GM21619 (cell line): ENCODE results near the gene RABGAP1.
"Not testable (repeated sequence)": the region's sequence is repeated elsewhere in the genome, so short reads cannot be mapped to it uniquely, and the experiment has no call there.

Source experiments
- ATAC-seq: cut with Tn5 transposase; IDR thresholded peaks from one replicate; pipeline ENCODE4 v1.9.1; 2021; ENCODE audit not compliant: unreplicated experiment

Gene RABGAP1

GRCh38 chr9:122940749-122941581, at the start of gene RABGAP1:
Gene RABGAP1, plus strand, starts transcription at chr9:122941020. Its CDS starts 16,040 bp downstream, at chr9:122957060.
- ATAC-seq: peak; percentile 98

DNA sequence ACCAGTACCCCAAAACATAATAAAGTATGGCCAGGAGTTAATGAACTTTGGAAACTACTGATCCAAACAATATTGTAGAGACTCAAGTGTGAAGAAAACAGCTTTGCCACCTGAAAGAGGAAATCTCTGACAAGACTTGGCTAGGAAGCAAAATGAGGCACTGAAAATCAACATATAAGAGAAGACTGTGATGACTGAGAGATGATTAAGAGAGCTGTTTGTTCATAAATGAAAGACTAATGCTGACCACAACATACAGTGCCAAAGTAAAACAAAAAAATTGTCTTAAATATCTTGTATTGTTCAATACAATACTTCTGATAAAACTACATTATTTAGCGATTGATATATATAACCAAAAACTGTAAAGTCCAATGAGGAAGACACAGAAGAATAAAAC, 42.9 kb upstream of the RABGAP1 start:
- ATAC-seq: no peak

DNA sequence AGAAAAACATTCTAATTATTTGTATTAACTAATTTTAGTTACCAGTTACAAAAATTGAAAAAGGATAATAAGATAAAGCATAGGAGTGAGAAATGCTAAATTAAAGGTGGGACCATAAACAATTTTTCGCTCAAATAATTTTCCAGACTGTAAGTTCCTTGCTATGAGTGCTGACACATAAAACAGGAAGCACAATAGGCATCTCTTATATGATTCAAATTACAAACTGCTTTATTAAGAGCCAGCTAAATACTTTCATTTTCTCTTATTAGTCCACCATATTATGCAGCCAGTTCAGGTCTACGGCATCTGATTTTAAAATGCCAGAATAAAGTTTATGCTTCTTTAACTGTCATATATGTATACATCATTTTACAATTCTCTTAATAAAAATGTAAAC, 40.0 kb upstream of the RABGAP1 start:
- ATAC-seq: no peak

- ATAC-seq: peak; percentile 20
Observed at GRCh38 chr9:122904466-122904822, 36.4 kb upstream of the RABGAP1 start.

DNA sequence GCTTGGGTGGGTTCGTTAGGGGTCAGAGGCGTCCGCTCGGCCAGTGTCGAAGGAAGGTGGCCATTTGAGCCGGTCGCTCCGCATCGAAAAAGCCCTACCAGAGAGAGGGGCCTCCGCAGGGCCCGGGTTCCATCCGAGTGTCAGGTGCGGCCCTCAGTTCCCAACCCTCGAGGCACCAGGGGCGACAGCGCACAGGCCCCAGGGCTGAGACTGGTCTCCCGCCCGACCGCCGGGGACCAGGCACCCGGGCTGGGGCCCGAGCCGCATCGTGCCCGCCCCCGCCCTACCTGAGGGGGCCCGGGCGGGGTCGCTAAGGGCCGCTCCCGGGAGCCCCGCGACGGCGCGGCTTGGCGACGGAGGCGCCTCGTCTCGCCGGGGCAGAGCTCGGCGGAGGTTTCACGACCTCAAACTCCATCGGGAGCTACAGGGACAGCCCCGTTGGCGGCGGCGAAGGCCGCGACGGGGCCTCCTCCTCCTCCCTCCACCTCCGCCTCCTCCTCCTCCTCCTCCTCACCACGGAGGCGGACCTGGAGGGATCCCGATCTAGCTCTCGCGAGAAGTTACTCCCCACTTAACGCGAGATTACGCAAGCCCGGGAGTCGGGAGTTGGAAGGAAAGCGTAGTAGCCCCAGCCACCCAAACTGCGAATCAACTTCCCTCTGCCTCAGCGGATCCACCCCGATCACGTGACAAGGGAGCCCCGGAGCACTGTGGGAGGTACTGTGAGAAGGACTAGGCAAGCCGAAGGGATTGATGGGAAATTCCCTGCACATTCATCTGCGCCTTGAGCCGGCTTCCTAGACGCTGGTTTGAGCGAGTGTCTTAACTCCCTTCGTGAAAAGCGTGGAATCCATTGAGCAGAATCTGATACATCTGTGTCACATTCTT, 35.8 kb upstream of the RABGAP1 start, which contains the start of gene RC3H2:
RC3H2 (minus strand) TSS at position 537 of the 888 bp plus-strand sequence. CDS start 7,850 bp downstream, outside the sequence.
- ATAC-seq: peak; percentile 85

GRCh38 chr9:122906122-122906521, 34.7 kb upstream of the RABGAP1 start:
- ATAC-seq: not testable (repeated sequence)

DNA sequence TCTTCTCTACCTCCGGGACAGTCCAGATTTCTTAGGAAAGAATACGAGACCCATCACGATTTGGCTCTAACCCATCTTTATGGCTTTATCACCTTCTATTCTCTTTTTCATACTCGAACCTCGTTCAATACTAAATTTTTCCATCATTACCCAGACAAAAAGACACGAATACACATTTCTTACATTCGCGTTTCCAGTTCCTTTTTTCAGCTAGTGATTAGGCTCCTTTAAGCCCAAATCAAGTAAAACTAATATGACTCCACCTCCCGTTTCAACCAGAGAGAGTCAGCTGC, 28.2 kb upstream of the RABGAP1 start:
- no peak for ATAC-seq

DNA sequence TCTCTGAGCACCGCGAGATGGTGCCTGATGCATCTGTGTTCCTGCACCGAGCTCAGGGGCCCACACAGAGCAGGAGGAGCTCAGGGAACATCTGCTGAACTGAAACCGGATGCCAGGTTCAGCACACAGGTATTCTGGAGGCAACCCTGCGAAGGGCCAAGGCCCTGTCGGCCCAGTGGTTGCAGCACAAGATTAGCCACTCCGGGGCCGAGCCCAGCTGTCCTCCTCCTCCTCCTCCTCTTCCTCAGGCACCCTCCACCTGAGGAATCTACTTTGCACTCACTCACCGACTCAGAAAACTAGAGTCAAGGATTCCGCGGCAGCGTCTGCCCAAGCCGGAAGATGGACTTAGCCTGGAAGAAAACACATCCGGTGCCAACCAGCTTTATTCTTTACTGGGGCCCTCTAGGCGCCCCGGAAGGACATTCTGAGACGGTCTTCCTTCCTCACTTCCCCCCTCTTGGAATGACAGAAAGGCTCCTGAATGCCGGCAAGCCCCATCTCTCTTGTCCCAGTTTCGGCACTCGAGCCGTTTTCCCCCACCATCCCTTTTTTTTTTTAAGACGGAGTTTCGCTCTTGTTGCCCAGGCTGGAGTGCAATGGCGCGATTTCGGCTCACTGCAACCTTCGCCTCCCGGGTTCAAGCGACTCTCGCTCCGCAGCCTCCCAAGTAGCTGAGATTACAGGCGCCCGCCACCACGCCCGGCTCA, 27.7 kb upstream of the RABGAP1 start, which contains the start of gene ZBTB6:
ZBTB6 (minus strand) TSS at position 360 of the 710 bp plus-strand sequence. CDS start 1,251 bp downstream, outside the sequence.
- peak; percentile 98 for ATAC-seq

DNA sequence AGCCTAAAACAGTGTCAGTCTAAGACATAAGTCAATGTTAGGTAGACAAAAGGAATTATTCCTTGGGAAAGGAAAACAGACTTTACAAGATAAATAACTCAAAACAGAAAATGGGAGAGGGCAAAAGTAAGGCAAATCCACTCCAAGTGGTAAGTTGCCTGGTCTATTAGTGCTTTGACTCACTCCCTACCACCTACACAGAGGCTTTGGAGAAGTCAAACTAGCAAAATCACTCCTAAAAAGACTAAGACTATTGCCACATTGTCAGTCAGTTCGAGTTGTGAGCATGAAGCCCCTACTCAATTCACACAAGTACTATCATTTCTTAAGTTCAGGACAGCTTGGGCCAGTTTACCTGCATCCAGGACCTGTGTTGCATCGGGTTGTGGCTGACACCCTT, 22.5 kb upstream of the RABGAP1 start:
- ATAC-seq: no peak

GRCh38 chr9:122922713-122923112, 18.1 kb upstream of the RABGAP1 start:
- ATAC-seq: no peak

DNA sequence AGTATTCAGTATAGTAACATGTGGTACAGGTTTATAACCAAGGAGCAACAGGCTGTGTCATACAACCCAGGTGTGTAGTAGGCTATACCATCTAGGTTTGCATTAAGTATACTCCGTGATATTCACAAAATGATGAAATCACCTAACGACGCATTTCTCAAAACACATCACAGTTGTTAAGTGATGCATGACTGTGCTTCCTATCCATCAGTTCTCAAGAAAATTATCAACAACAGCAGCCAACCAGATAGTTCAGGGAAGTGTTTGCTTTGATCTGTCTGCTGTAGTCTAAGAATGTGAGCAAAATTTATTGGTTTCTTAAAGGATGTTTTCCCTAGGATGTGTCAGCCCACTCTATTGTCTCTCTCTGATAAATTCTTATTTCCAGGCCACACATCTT, 16.9 kb upstream of the RABGAP1 start:
- ATAC-seq: no peak

DNA sequence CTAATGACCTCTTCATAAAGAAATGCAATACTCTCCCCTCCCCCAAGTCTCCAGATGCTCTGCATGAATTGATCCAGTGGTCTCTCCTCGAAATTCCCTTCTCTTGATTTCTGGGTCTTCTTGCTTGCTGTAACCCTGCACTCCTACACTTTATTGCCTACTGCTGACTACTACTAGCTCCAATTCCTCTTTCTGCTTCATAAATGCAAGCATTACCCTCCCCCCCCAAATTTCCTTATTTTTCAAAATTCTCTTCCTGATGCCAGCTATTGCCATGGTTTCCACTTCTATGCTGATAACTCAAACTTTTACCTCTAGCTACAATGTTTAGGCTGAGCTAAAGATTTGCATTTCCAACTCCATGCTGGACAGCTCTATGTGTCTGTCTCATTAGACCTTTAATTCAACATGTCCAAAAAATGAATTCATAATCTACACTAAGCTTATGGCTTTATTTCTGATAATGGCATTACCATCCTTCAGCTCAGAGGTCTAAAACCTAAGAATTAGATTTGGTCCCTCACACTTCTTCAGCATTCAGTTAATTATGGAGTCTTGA, 10.9 kb upstream of the RABGAP1 start:
- ATAC-seq: no peak

GRCh38 chr9:122930541-122931225, 10.1 kb upstream of the RABGAP1 start:
- ATAC-seq: no peak

DNA sequence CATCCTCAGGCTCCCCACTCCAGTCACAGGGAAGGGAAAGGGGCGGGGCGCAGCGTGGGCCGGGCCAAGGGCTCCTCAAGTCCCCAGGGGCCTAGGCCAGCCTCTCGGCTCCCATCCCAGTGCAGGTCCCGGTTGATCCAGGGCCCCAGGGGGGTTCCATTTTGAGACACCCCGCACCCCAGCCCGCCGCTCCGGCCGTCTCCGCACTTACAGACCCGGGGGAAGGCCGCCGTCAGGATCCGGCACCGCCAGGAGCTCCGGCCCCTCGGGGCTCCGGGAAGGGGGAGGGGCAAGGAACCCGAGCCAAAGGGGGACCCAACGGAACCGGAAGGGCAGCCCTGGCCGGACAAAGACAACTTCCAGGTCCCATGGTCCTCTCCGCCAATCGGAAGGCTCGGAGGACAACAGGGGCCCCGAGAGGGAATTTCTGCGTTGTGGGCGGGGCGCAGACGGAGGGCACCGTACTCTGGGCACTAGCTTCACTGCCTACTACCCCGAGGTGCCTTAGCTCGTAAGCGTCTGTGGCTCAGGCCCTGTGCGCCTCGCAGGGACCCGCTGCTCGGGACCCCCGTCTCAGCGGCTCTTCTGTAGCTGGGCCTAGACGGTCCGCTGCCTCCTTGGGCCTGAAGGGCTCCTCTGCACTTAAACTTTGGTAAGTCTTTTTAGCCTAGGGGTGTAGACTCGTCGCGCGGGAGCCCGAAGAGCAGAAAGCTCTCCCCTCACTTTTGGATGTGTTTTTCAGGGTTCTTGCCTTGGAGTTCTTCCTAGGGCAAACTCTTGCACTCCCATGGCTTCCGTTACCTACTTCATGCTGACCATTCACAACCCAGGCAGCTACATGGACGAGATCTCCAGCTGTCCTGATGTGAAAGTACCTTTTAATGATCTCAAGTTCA, 9.3 kb upstream of the RABGAP1 start, which contains the start of gene ZBTB26:
ZBTB26 (minus strand) TSS at position 287 of the 896 bp plus-strand sequence. CDS start 11,578 bp downstream, outside the sequence.
- peak; percentile 97 for ATAC-seq

GRCh38 chr9:122936464-122936863, 4.4 kb upstream of the RABGAP1 start:
- ATAC-seq: no peak

DNA sequence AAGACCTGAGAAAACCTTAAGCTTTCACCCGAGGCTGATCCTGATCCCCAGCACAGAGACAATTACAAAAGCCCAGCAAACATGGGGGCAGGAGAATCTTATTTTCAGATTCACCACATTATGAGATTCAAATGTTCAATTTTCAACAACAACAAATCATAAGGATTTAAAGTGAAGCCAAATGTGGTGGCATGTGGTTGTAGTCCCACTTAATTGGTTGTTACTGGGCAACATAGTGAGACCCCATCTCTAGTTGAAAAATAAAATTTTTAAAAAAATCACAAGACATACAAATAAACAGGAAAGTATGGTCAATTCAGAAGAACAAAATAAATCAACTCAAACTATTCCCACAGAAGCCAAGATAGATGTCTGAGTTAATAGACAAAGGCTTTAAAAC, 3.9 kb upstream of the RABGAP1 start:
- ATAC-seq: no peak

DNA sequence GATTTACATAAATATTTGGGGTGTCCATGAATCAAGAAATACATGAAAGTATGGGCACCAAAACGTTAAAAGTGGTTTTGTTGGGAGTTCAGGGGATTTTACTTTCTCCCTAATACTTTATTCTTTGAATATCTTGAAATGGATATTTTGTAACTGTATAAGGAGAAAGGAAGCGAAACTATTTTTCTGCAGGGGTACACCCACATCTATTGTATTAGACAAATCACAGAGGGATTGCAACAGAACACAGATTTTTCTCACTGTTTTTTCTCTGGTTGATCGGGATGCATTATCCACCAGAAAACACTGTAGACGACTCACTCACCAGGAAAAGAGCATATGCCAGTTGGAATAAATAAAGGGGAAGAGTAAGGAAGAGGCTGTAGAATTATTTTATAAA, 1.2 kb upstream of the RABGAP1 start:
- no peak for ATAC-seq

DNA sequence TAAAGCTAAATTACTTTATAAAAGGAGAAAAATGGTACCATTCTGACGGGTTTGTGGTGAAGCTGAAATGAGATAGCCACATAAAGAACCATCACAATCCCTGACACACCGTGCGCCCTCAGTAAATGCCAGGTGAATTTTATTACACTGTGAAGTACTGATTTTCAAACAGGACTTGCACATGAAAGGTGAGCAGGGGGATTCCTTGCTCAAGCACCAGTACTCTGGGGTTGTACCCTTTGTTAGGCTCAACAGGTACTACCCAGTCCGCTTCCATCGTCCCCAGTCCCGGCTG, 419 bp upstream of the RABGAP1 start:
- ATAC-seq: no peak

- ATAC-seq: no peak
Observed at GRCh38 chr9:122941582-122942234, 888 bp downstream of the RABGAP1 start.
